ENCODE results near the gene NT5C.
A peak's percentile ranks its signal among the peaks of the same experiment; 100 is the strongest.

The NT5C gene

DNA sequence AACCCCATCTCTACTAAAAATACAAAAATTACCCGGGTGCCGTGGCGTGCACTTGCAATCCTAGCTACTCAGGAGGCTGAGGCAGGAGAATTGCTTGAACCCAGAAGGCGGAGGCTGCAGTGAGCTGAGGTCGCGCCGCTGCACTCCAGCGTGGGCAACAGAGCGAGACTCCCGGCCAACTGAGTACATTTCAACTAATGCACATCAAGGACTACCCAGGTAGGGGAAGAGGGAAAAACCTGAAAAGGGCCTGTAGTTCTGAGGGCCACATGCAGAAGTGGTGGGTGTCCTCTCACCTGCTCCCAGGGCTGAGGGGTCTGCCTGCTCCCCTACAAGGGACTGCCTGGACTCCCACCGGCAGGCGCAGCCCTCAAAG is 44.4 kb downstream of the NT5C start:
- no peak for DNase-seq (ENCODE audit: low read depth)
- TF ChIP-seq, protein P1, sequence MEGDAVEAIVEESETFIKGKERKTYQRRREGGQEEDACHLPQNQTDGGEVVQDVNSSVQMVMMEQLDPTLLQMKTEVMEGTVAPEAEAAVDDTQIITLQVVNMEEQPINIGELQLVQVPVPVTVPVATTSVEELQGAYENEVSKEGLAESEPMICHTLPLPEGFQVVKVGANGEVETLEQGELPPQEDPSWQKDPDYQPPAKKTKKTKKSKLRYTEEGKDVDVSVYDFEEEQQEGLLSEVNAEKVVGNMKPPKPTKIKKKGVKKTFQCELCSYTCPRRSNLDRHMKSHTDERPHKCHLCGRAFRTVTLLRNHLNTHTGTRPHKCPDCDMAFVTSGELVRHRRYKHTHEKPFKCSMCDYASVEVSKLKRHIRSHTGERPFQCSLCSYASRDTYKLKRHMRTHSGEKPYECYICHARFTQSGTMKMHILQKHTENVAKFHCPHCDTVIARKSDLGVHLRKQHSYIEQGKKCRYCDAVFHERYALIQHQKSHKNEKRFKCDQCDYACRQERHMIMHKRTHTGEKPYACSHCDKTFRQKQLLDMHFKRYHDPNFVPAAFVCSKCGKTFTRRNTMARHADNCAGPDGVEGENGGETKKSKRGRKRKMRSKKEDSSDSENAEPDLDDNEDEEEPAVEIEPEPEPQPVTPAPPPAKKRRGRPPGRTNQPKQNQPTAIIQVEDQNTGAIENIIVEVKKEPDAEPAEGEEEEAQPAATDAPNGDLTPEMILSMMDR (IDR thresholded peaks at IDR 0.05; ENCODE audit: control insufficient read depth, insufficient read depth, low read depth, low read length, missing control alignments): no peak
- H3K4me3 ChIP-seq (ENCODE audit: control insufficient read depth, low read depth, low read length): peak overlapping the region; percentile 65

DNA sequence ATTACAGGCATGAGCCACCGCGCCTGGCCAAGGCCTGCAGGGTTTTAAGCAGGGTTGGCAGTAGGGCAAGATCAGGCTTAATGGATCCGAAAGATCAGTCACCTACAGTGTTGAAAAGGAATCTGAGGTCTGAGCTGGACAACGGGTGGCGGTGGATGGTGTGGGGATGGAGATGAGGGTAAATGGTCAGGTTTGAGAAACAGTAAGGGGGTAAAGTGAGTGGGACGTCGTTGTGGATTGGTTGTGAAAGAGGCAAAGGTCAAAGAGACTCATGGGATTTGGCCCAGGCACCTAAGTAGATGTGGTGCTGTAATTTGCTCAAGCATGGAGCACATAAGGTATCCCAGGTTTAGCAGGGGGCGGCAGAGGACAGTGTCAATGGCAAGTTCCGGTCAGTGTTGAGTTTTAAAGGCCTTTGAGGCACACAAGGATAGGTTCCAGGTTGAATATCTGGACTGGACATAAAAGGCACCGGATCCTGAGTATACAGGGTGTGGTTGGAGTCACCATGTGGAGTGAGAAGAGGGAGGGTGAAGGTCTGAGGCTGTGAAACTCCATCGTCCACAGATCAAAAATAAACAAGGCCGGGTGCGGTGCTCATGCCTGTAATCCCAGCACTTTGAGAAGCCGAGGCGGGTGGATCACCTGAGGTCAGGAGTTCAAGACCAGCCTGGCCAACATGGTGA is 44.9 kb downstream of the NT5C start:
- TF ChIP-seq, protein P1 (IDR thresholded peaks at IDR 0.05; ENCODE audit: control insufficient read depth, insufficient read depth, low read depth, low read length, missing control alignments): no peak
- no peak overlapping the region for H3K4me3 ChIP-seq (ENCODE audit: control insufficient read depth, low read depth, low read length)
- no peak for DNase-seq (ENCODE audit: low read depth)

DNA sequence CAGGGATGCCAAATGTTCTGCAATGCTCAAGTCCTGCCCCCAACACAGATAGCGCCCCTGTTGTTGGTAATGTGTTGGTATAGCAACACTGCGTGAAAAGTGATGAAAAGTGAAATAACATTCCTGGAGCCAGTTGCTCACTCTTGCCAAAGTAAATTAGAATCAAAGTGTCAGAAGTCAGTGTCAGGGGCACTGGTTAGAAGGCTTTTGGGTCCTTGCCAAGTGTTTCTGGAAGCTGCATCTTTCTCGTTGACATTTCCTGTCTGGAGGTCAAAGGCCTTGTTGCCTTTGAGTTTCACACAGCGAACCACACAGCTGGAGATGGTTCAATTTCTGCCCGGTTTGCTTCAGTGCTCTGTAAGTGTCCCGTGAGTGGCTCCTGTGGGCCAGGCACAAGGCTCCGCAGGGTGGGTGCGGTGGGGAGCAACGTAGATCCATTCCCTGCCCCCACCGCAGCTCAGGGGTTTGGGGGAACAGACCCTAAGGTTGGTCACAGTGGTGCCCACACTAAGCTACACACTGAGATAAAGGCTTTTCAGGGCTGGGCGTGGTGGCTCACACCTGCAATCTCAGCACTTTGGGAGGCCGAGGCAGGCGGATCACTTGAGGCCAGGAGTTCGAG is 47.4 kb downstream of the NT5C start:
- TF ChIP-seq, protein P1 (IDR thresholded peaks at IDR 0.05; ENCODE audit: control insufficient read depth, insufficient read depth, low read depth, low read length, missing control alignments): no peak
- no peak for DNase-seq (ENCODE audit: low read depth)
- H3K4me3 ChIP-seq (ENCODE audit: control insufficient read depth, low read depth, low read length): no peak overlapping the region

DNA sequence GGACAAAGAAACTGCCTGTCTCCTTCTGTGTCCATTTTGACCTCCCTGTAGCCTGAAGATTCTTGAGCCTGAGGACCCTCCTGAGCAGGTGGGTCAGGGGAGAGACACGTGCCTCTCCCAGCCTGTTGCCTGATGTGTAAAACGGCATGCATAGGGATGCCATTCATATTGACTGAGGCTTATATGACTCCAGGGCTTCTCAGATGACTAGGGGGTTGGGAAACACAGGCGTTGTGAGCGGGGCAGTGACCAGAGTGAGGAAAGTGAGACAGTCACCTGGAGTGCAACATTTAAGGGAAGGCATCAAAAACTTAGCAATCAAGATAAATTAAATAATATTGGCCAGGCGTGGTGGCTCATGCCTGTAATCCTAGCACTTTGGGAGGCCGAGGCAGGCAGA is 48.9 kb downstream of the NT5C start:
- no peak for DNase-seq (ENCODE audit: low read depth)
- H3K4me3 ChIP-seq (ENCODE audit: control insufficient read depth, low read depth, low read length): no peak overlapping the region
- TF ChIP-seq, protein P1 (IDR thresholded peaks at IDR 0.05; ENCODE audit: control insufficient read depth, insufficient read depth, low read depth, low read length, missing control alignments): no peak

DNA sequence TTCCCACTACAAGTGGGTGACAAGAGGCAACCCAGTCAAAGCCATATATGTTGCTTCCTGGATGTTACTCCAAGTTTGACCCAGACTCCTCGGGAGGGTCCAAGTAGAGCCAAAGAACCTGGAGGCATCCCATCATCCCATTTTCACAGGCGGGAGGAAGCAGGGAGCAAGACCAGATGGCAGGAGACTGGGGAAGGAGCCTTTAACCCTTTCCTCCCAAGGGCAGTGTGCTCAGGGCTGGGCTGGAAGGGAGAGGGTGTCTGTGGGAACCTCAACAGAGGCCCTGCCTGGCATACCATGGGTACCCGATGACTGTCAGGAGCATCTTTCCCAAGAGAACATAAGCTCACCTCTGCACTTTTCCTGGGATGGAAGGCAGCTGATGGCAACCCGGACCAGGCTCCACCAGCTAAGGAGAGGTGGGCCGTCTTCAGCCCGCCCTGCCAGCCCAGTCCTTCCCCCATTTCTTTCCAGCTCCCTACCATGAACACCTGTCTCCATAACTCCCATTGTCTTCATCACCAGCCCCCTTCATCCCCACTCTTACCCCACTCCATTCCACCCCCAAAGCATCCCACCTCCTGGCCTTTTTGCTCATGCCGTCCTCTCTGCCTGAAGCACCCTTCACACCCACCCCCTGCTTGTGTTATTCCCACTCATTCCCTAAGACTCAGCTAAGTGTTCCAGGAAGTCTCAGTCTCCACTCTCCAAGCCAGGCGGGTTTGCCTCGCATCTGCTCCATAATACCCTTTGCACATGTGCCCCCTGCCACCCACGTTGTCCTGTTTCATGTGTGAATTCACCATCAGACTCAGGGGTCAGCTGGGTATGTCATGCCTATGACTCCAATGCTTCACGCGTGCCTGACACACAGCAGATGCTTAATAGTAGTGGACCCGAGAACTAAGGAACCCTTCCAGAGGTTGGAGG is 49.7 kb downstream of the NT5C start:
- no peak overlapping the region for H3K4me3 ChIP-seq (ENCODE audit: control insufficient read depth, low read depth, low read length)
- DNase-seq (ENCODE audit: low read depth): no peak
- TF ChIP-seq, protein P1 (IDR thresholded peaks at IDR 0.05; ENCODE audit: control insufficient read depth, insufficient read depth, low read depth, low read length, missing control alignments): no peak
